ENCODE results near the gene TTC1.

- TF ChIP-seq, protein P1, sequence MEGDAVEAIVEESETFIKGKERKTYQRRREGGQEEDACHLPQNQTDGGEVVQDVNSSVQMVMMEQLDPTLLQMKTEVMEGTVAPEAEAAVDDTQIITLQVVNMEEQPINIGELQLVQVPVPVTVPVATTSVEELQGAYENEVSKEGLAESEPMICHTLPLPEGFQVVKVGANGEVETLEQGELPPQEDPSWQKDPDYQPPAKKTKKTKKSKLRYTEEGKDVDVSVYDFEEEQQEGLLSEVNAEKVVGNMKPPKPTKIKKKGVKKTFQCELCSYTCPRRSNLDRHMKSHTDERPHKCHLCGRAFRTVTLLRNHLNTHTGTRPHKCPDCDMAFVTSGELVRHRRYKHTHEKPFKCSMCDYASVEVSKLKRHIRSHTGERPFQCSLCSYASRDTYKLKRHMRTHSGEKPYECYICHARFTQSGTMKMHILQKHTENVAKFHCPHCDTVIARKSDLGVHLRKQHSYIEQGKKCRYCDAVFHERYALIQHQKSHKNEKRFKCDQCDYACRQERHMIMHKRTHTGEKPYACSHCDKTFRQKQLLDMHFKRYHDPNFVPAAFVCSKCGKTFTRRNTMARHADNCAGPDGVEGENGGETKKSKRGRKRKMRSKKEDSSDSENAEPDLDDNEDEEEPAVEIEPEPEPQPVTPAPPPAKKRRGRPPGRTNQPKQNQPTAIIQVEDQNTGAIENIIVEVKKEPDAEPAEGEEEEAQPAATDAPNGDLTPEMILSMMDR (IDR thresholded peaks at IDR 0.05): no peak
- TF ChIP-seq POLR2A (IDR thresholded peaks at IDR 0.05) (no peak), EP300 (IDR thresholded peaks at IDR 0.05) (no peak)
Observed at GRCh38 chr5:159993194-159993593, 15.7 kb upstream of the TTC1 start.
